ENCODE data around the gene HGFAC. TPM values are rescaled to one million over a fixed set of nuclear protein-coding genes. Genes with fewer than 3 reads are reported as not detected.

Gene HGFAC
- 0.38 TPM for total RNA-seq
- long read RNA-seq, partial matches to known transcripts, result 0 of 2 reads
- long read RNA-seq, other reads (novel, unspliced or antisense), result 2 of 2 reads

- intact Hi-C loops (cut with DNase I), result loop anchor here (1.0 to 5.0 kb wide), 2 partner anchors 95 to 249 kb away; no protein-coding TSS in a partner anchor
- no peak for DNase-seq (ENCODE audit: low spot score)
Observed at GRCh38 chr4:3441501-3442459, at the start of gene HGFAC. Gene HGFAC (plus strand): TSS chr4:3441968. CDS start chr4:3442002, 34 bp downstream.

DNA sequence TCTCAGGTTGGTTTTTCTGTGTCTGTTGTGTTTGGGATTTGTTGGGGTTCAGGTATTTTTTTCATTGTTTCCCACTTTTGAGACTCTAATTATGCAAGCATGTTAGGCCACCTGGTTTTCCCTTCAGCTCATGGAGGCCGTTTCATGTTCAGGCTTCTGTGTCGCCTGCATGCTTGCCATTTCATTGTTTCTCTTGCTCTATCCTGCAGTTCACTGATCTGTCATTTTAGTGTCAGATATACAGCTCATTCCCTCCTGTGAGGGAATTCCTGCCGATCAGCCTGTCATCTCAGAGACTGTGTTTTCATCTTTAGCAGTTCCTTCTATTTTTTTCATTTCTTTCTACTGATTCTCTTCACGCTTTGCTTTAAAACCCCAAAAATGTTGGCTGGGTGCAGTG is 49.4 kb upstream of the HGFAC start:
- intact Hi-C loops (cut with DNase I), result no loop called here

DNA sequence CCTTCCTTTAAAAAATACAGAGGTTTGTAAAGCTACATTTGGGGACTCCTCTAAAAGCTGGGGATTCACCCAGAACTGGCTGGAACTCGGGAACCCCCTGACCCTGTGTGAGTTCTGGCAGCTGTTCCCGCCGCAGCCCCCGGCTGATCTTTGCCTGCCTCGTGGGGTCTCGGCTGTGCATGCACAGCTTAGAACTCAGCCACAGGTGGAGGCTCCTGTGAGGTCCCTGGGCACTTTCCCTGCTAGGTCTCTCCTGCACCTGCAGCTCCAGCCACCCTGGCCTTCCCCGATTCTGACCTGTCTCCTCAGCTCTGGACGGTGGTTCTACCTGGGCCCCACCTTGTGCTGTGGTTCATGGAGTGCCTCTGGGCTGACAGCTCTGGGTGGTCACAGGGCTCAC is 48.6 kb upstream of the HGFAC start:
- DNase-seq (ENCODE audit: low spot score), result peak; percentile 66
- intact Hi-C loops (cut with DNase I), result no loop called here

More for the DNA sequence above, 49.4 kb upstream of the HGFAC start:
- no peak for DNase-seq (ENCODE audit: low spot score)

DNA sequence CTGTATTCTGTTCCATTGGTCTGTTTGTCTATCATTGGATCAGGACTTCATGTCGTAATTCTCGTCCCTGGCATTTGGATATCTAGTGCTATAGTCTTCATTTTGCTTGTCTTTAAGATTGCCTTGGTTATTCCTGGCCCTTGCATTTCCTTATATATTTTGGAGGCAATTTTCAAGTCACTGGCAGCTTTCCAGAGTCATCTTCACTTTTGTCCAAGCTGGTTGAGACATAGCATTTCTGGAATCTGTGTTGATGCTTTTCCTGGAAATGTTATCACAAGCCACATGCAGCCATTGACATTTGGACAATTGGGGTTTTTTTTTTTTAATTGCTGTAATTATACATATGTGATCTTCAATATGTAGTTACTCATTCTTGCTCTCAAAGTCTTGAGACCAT is 45.2 kb upstream of the HGFAC start:
- intact Hi-C loops (cut with DNase I), result no loop called here
- DNase-seq (ENCODE audit: low spot score), result no peak

DNA sequence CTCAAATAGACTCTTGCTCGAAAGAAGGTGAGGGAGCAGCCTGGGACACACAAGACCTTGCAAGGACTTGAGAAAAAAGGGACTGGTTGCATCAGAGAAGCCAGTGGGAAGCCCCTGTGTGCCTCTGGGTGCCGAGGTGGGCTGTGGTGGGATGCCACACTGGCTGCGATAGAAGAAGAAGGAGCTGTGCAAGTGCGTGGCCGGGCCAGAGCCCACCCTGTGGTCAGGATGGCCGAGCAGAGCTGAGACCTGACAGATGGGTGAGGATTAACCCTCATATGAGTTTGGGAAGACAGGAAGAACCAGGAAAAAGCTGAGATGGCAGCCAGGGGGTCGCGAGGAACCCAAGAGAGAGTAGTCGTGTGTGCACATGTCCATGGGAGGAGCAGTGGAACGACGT is 44.6 kb upstream of the HGFAC start:
- peak; percentile 70 for DNase-seq (ENCODE audit: low spot score)
- intact Hi-C loops (cut with DNase I), result no loop called here

- intact Hi-C loops (cut with DNase I), result no loop called here
- DNase-seq (ENCODE audit: low spot score), result peak; percentile 65
Observed at GRCh38 chr4:3399277-3400194, 42.2 kb upstream of the HGFAC start.

DNA sequence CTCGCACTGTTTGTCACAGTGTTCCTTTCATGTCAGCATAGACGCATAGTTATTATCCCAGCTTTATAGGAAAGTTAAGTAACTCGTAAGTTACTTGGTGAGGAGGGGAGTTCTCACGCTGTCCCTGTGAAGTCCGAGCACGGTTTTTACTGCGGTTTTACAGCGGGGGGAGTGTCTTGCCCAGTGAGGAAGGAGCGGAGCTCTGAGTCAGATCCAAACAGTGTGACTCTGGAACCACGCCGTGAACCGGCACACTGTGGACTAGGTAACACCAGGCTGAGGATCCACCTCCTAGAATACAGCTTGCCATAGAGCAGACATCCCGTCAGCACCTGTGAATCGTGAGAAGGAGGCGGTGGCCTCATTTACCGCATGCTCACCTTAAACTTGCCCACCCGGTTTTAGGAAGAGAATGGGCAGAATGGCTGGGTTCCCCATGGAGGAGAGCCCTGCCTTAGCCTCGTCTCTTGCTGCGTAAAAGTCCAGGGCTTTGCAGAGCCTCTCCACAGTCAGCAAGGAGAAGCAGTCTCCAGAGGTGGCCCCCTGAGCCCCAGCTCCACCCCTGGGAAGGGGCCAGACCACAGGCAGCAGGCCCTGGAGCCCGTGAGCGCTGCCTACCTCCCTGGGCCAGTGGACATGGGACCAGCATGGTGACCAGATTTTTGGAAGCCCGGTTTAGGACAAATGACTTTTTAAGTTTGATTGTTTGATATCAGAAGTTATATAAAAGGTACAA is 40.2 kb upstream of the HGFAC start:
- intact Hi-C loops (cut with DNase I), result no loop called here
- peak; percentile 64 for DNase-seq (ENCODE audit: low spot score)

DNA sequence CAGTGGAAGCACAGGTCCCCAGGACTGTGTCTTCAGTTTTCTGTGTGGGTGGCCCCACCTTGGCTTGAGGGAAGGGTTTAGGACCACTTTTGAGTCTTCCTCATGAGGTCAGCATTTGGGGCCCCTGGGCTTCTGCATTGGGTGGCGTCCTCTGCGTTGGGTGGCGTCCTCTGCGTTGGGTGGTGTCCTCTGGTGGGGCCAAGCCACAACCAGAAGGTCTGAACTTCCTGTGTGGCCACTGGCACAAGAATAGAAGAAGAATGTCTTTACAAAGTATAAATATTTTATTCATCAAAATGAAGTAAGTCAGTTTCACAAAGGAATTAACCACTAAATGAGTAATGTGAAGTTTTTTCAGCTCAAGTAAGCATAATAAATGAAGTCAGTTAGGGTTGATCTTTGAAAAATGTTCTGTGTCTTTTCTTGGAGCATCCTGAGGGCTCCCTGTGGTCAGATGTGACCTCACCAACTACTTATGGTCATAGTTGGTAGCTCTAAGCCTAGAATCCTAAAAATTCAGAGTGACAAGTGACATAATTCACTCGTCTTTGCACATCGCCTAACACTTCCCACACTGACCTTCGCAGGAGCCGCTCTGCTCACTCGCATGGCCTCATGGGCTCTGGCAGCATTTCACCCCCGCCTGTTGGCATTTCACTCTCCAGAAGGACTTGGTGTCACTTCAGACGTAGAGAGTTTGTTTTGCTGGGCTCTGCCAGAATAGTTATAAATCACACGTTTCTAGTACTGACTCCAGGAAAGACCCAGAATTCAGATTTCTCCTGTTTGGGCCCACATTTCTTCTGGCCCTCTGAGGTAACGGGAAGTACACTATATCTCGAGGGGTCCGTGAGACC is 39.0 kb upstream of the HGFAC start:
- intact Hi-C loops (cut with DNase I), result no loop called here
- peak; percentile 76 for DNase-seq (ENCODE audit: low spot score)

DNA sequence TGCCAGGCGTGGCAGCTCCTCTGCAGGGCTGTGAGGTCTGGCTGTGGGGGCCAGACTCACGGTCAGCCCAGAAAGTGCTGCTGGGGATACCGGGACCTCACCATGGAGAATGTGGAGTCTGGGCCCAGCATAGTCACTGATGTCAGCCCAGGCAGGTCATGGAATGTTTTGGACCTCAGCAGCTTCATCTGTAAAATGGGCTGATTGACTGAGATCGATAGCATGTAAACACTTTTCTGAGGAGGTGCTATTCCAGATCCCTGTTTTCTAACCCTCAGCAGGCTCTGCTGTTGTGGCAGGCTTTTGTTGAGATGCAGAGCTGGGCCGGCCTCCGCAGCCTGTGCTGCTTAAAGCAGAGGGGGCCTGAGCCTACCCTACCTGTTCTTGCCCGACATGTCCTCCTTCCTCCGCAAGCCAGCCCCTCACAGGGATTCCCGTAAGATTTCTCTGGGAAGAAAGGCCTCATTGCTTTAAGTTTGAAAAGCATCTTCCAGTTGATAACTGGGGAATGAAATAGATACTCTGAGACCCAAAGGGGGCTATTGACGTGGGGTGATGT is 38.3 kb upstream of the HGFAC start:
- intact Hi-C loops (cut with DNase I), result no loop called here

DNA sequence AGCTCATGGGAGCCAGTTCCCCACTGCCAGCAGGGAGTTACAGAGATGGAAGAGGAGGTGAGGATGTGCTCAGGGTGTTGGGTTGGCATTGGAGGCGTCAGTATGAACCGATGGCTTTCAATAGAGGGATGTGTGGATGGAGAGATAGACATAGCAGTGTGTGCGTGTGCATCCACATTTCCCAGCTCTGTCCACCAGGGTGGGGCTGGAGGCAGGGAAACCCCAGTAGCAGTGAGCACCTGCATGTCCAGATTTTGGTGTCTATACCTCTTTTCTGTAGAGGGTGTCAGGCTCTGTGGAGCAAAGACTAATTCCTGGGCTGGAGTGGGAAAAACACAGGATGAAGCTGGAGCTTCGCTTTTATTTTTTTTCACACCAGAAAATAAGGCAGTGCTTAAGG is 37.2 kb upstream of the HGFAC start:
- peak; percentile 55 for DNase-seq (ENCODE audit: low spot score)
- intact Hi-C loops (cut with DNase I), result no loop called here

More for the DNA sequence above, 38.3 kb upstream of the HGFAC start:
- DNase-seq (ENCODE audit: low spot score), result peak; percentile 72

GRCh38 chr4:3405176-3405575 is 36.6 kb upstream of the HGFAC start:
- intact Hi-C loops (cut with DNase I), result no loop called here
- DNase-seq (ENCODE audit: low spot score), result peak; percentile 71

DNA sequence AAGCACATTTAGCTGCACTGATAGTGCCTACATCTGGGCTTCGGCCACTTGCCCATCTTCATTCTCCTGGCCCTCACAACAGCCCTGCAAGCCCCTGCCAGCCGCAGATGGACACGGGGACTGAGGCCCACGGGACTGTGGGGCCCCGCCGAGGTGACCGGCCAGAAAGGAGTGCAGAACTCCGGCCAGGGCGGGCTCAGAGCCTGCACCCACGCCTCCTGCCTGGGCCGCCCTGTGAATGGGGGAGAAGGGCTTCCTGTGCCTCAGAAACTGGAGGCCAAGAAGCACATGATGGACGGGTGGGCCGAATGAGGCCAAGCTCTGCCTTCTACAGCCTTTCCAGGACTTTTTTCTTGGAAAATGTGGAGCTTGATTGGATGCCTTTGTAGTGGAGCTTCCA is 35.7 kb upstream of the HGFAC start:
- peak; percentile 51 for DNase-seq (ENCODE audit: low spot score)
- intact Hi-C loops (cut with DNase I), result no loop called here

DNA sequence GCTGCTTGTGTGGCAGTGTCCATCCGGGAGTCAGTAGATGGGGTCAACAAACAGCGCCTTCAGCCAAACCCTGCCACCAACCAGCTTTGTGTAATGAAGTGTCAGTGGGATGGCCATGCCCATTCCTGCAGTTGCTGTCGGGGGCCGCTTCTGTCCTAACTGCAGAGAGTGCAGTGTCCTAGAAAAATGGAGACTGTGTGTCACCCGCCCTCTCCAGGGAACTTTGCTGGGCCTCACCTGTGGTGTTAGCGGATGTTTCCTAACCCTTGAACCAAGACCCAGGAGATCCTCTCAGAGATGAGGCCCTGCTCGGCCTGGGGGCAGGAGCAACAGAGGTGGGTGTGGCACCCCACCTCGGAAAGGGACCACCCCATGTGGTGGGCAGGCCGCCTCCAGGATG is 35.3 kb upstream of the HGFAC start:
- DNase-seq (ENCODE audit: low spot score), result peak; percentile 46
- intact Hi-C loops (cut with DNase I), result no loop called here

GRCh38 chr4:3407171-3407771 is 34.5 kb upstream of the HGFAC start:
- DNase-seq (ENCODE audit: low spot score), result peak; percentile 68
- intact Hi-C loops (cut with DNase I), result no loop called here

GRCh38 chr4:3407930-3408792 is 33.6 kb upstream of the HGFAC start:
- intact Hi-C loops (cut with DNase I), result no loop called here
- peak; percentile 50 for DNase-seq (ENCODE audit: low spot score)

DNA sequence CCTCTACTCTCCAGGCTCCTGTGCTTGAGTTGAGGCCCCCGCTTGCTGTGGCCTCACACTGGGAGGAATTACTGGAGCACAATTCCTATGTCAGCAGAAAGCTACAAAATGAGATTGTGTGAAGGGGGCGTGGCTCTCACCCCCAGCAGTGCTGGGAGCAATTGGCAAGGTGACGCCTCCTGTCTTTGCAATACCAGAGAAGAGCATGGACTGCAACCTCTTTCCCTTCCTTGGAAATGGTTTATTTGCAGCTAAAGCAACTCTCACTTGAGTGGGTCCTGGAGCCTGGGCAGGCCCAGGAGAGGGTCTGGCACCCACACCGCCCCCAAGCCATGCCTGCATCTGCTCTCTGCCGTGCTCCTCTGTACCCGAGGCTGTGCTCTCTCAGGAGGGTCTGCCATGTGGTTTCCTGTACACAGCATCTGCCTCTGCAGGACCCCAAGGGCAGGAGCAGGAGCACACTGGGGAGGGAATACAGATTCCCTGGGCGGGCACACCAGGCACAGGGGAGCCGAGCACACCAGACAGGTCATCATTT is 32.9 kb upstream of the HGFAC start:
- peak; percentile 69 for DNase-seq (ENCODE audit: low spot score)
- intact Hi-C loops (cut with DNase I), result no loop called here

All from cardiac septum (tissue), 1 donor.